Rectal smooth muscle tissue (tissue), 1 donor: ENCODE results near the gene WIPF3.

ENCODE experiments used
- H3K27ac ChIP-seq: one replicate; pipeline ENCODE4 v1.7.0; 2013; ENCODE audit warnings: low read depth, low read length, inconsistent platforms
- H3K27me3 ChIP-seq: one replicate; pipeline ENCODE4 v1.7.0; 2013; ENCODE audit warnings: low read length; ENCODE audit not compliant: control insufficient read depth, insufficient read depth
- H3K36me3 ChIP-seq: one replicate; pipeline ENCODE4 v1.7.0; 2013; ENCODE audit warnings: low read length; ENCODE audit not compliant: control insufficient read depth, insufficient read depth
- H3K4me1 ChIP-seq: one replicate; pipeline ENCODE4 v1.7.0; 2013; ENCODE audit warnings: low read length; ENCODE audit not compliant: control insufficient read depth, insufficient read depth
- H3K4me3 ChIP-seq: one replicate; pipeline ENCODE4 v1.7.0; 2013; ENCODE audit warnings: low read length
- H3K9ac ChIP-seq: one replicate; pipeline ENCODE4 v1.7.0; 2013; ENCODE audit warnings: low read length

WIPF3 gene

DNA sequence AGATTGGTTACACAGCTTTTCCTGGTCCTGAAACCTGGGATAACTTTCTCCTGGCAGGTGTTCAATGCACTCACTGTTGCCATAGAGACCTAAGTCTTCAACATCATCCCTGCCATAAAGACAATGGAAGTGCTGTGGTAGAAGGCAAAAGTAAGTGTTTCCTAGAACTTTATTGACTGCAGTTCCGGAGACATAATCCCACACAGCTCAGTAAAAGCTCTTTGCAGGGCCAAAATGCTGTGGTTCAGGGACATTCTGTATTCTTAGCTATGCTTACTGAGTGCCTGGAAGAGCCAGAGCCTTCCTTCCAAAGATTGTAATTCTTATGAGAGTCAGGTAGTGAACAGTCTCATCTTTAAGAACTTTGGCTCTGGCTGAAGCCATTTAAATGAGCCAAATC, 5.3 kb downstream of the WIPF3 start:
- H3K4me3 ChIP-seq, result no peak overlapping the region
- H3K9ac ChIP-seq, result no peak overlapping the region
- H3K27ac ChIP-seq, result no peak overlapping the region
- no peaks in the 10 kb centered on the region for H3K36me3 ChIP-seq
- H3K27me3 ChIP-seq, result peaks cover 3% of the 10 kb centered on the region
- peaks cover 2% of the 10 kb centered on the region for H3K4me1 ChIP-seq

DNA sequence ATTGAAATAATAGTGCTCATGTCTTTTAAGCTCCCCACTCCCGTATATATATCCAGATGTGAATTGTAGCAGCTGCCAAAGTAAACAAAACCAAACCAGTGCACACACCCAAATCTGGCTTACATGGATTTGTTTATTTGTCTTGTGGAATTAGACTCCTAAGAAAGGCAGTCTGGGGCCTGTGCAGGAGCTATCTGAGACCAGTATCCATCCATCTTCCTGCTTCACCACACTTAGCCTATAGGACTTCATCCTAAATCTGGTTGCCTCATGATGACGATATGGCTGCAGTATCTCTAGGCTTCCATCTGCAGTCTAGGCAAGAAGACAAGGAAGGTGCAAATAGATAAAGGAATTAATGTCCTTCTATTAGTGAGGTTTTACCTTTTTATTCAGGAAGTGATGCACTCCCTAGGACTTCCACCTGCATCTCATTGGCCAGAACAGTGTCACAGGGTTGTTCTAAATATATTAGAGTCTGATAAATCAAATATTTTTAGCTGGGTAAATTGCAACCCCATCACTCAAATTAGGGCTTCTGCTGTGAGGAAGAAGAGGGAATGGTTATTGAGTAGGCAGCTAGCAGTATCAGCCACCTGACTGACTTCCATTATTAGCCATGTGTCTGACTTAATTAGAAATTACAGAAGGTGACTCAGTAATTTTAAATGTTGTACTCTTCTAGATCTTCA, 6.0 kb downstream of the WIPF3 start:
- H3K9ac ChIP-seq, result no peak overlapping the region
- no peak overlapping the region for H3K4me3 ChIP-seq
- no peaks in the 10 kb centered on the region for H3K36me3 ChIP-seq
- H3K27me3 ChIP-seq, result peaks cover 3% of the 10 kb centered on the region
- H3K4me1 ChIP-seq, result peaks cover 2% of the 10 kb centered on the region
- H3K27ac ChIP-seq, result no peak overlapping the region

DNA sequence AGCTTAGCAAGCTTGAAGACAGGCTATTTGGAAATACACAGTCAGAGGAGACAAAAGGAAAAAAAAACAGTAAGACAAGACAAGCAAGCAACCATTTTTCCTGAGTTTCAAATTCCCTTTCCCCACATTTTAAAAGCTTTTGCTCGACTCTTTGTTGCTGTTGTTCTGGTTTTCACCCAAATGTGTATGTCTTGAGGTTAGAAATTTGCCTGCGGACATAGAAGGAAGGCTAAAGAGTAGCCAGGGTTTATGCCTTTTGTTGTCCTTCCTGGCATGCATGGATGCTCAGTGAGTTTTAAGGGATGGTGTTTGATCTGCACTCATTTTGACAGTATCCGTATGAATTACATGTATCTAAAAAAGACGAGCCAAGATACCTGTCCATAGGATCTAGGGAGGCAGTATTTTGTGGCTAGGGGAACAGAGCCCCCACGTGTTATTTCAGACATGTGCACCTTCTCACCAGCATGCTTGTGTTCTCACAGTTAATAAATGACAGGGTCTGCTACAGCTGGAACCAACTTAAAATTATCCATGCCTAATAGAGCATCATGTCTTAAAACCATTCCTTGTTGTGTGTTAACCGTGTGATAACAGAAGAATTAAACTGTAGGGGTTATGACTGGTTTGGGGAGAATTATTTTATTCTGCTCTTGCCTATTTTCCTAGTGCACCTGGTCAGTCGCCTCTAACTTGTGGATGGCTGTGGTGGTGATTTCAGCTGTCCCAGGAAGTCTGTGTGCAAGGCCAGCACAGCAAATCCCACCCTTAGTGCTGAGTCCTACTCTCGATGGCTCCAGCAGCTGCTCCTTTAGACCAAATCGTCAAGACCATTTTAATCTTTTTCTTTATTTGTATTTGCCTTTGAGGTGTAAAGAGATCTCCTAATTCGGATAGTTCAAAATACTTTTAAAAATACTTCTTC, 9.1 kb downstream of the WIPF3 start:
- Histone ChIP-seq H3K27me3 (no peaks in the 10 kb centered on the region), H3K36me3 (no peaks in the 10 kb centered on the region)

DNA sequence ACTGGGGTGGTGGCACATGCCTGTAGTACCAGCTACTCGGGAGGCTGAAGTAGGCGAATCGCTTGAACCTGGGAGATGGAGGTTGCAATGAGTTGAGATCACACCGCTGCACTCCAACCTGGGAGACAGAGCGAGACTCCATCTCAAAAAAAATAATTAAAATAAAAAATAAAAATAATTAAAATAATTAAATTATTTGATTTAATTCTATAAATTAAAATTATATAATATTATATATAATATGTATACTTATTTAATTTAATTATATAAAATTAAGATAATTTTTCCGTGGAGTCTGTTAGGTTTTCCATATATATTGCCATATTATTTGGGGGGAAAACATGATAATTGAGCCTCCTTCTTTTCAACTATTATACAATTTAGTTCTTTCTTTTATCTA, 12.0 kb downstream of the WIPF3 start:
- Histone ChIP-seq H3K4me3 (no peak overlapping the region), H3K4me1 (no peaks in the 10 kb centered on the region), H3K9ac (no peak overlapping the region), H3K36me3 (no peaks in the 10 kb centered on the region), H3K27ac (no peak overlapping the region), H3K27me3 (no peaks in the 10 kb centered on the region)

More for the DNA sequence above, 9.1 kb downstream of the WIPF3 start:
- no peak overlapping the region for H3K27ac ChIP-seq
- H3K9ac ChIP-seq, result no peak overlapping the region
- H3K4me1 ChIP-seq, result peaks cover 2% of the 10 kb centered on the region
- H3K4me3 ChIP-seq, result no peak overlapping the region

DNA sequence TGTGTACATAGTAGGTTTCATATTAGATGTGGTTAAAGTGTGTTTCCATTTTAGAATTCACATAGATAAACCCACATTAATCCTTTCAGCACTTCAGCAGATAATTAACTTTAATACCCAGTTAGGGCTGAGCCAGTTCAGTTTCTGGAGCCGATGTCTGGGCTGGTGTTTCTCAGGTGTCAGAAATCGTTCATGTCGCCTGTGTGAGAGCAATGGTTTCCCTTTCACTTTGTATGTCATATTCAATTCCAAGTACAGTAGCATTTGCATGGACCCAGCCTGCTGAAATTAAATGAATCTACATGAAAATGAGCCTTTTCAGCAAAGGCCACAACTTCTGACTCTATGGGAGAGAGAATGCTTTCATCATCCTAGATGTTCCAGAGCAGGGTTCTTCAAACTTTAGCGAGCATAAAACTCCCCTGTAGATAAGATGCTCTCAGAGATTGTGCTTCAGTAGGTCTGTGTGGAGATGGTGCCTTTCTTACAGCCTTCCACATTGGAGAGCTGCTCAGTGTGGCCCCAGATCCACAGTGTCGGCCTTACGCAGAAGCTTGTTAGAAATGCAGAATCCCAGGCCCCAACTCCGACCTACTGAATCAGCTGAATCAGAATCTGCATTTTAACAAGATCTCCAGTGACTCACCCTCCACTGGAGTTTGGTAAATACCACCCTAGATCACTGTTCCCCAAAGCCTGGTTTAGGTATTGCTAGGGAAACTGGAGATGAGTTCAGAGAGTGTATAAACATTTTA, 19.6 kb downstream of the WIPF3 start:
- Histone ChIP-seq H3K4me1 (no peaks in the 10 kb centered on the region), H3K36me3 (no peaks in the 10 kb centered on the region), H3K27me3 (no peaks in the 10 kb centered on the region), H3K4me3 (no peak overlapping the region), H3K27ac (no peak overlapping the region), H3K9ac (no peak overlapping the region)

DNA sequence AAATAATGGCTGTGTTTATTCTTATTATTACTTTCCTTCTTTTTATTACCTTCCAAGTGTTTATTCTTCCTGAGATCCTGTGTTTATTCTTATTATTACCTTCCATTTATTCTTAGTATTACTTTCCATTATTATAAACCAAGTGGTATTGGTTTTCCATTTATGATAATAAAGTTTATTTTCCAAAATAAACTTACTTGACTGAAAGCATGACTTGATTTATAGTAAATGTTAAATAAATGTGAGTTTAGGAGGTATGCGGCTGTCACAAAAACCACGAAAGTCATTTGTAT, 20.2 kb downstream of the WIPF3 start:
- H3K4me3 ChIP-seq, result no peak overlapping the region
- no peaks in the 10 kb centered on the region for H3K4me1 ChIP-seq

DNA sequence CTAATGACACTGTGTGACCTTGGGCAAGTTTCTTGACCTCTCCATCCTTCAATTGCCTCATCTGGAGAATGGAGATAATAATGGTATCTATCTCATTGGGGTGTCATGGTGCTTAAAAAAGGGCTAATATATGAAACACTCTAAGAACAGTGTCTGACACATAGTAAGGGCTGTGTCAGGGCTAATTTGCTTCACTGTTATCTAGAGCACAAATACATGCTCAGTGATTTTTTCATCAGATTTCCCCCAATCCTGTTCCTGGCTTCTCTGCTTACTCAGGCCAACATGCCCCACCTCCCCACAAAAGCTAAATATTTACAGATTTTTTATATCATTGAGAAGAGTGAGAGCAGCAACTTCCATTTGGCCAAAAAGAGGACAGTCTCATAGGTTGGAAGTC, 20.6 kb downstream of the WIPF3 start:
- Histone ChIP-seq H3K4me1 (no peaks in the 10 kb centered on the region), H3K27ac (no peak overlapping the region), H3K9ac (no peak overlapping the region), H3K36me3 (no peaks in the 10 kb centered on the region), H3K27me3 (no peaks in the 10 kb centered on the region), H3K4me3 (no peak overlapping the region)

More for the DNA sequence above, 20.2 kb downstream of the WIPF3 start:
- H3K36me3 ChIP-seq, result no peaks in the 10 kb centered on the region
- no peak overlapping the region for H3K27ac ChIP-seq
- no peaks in the 10 kb centered on the region for H3K27me3 ChIP-seq
- H3K9ac ChIP-seq, result no peak overlapping the region

DNA sequence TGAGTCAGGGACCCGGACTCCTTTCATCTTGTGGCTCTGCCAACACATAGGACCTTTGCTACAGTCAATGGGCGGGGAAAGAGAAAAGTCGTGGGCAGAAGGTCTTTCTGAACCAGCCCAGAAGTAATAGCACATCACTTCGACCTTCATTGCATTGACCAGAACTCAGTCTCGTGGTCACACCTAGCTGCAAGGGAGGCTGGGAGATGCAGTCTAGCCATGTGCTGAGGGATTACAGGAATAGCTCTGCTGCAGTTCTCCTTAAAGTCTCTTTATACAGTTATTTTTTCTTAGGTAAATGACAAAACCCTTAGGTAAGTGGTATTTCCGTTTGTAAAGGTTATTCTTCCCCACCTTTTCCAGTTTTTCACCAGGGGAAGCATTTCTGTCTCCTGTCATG, 25.4 kb downstream of the WIPF3 start:
- no peak overlapping the region for H3K27ac ChIP-seq
- no peaks in the 10 kb centered on the region for H3K27me3 ChIP-seq
- H3K4me1 ChIP-seq, result no peaks in the 10 kb centered on the region
- H3K4me3 ChIP-seq, result no peak overlapping the region
- no peak overlapping the region for H3K9ac ChIP-seq
- H3K36me3 ChIP-seq, result no peaks in the 10 kb centered on the region

DNA sequence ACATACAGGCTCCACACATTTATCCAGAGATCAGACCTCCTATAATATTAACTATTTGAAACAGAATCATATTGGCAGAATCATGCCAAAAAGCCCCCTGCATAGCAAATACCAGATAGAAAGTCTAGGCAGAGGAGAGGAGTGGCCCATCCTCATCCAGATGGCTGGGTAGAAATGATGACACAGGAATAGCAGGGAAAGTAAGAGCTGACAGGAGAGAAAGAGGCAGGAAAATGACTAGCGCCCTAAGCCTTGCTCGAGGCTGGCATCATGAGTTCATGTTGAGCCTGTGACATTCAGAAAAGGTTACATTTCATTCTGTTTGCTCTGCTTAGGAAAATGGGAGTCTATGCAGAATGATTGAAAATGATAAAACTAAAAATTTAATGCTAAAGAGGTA, 27.6 kb downstream of the WIPF3 start:
- H3K27me3 ChIP-seq, result no peaks in the 10 kb centered on the region
- H3K9ac ChIP-seq, result no peak overlapping the region
- no peaks in the 10 kb centered on the region for H3K36me3 ChIP-seq
- no peak overlapping the region for H3K27ac ChIP-seq
- no peak overlapping the region for H3K4me3 ChIP-seq
- no peaks in the 10 kb centered on the region for H3K4me1 ChIP-seq

DNA sequence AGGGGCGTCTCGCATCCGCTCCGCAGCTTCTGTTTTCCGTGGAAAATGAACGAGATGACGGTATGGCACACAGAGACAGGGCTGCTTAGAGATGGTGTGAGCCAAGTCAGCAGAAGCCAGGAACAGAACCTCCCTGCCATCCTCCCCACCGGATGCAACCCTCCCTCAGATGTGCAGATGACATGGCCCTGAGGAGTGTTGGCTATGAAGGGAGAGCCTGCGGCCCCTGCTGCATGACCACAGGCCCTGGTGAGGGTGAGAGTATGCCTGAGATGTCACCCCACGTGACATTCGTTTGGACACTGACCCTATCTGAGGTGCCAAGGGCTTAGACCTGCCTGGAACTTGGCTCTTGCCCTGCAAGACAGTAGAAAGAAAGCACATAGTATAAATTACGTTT, 29.4 kb downstream of the WIPF3 start:
- H3K9ac ChIP-seq, result no peak overlapping the region
- no peak overlapping the region for H3K4me3 ChIP-seq
- H3K36me3 ChIP-seq, result no peaks in the 10 kb centered on the region
- H3K4me1 ChIP-seq, result no peaks in the 10 kb centered on the region
- no peaks in the 10 kb centered on the region for H3K27me3 ChIP-seq
- H3K27ac ChIP-seq, result no peak overlapping the region

DNA sequence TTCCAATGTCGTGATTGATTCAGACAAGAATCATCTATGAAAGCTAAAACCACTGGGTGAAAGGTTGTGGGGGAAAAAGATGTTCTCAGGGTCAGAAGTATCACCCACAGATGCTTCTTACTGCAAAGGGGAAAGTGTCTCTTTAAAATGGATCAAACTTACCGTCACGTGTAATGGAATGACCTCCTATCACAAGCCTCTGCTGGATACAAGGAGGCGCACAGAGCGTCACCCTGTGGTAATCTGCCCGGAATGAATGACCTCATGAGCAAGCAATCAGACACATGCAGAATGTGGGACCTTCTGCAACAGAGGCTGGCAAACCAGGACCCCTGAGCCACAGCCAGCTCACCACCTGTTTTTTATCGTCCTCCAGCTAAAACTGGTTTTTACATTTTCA, 33.0 kb downstream of the WIPF3 start:
- no peaks in the 10 kb centered on the region for H3K4me1 ChIP-seq
- H3K4me3 ChIP-seq, result no peak overlapping the region
- H3K36me3 ChIP-seq, result no peaks in the 10 kb centered on the region
- no peak overlapping the region for H3K9ac ChIP-seq
- no peaks in the 10 kb centered on the region for H3K27me3 ChIP-seq
- no peak overlapping the region for H3K27ac ChIP-seq

DNA sequence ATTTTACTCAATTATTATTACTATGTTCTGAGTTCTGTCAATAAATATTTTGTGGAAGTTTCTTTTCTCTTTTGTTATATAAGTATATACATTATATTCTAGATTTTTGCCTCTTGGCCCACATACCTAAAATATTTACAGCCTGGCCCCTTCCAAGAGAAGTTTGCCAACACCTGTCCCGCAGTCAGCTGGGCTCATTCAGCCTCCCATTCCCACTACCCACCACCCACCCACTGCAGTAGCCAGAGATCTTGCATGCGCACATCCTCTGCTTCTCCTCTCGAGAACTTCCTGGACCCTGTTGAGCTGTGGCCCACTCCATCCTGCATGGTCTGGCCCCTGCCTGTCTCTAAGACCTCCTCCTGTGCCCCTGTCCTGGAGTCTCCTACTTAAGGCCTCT, 33.6 kb downstream of the WIPF3 start:
- Histone ChIP-seq H3K27me3 (no peaks in the 10 kb centered on the region), H3K4me1 (no peaks in the 10 kb centered on the region), H3K36me3 (no peaks in the 10 kb centered on the region), H3K4me3 (no peak overlapping the region), H3K9ac (no peak overlapping the region), H3K27ac (no peak overlapping the region)
